ENCODE results near the gene SEMA6D. TPM values are rescaled to one million over a fixed set of nuclear protein-coding genes. Genes with fewer than 3 reads are reported as not detected.

The SEMA6D gene
- total RNA-seq, 1 donor from 2014 or later = 255 TPM

- H3K36me3 Mint-ChIP-seq (ENCODE audit: unreplicated experiment) = no peaks in the 10 kb centered on the region
- TF ChIP-seq CTCF (IDR thresholded peaks at IDR 0.05; ENCODE audit: partially characterized antibody, unreplicated experiment) = no peak
- H3K9me3 Mint-ChIP-seq (ENCODE audit: unreplicated experiment) = peaks cover 1% of the 10 kb centered on the region
- H3K4me1 Mint-ChIP-seq (ENCODE audit: low read depth, unreplicated experiment) = peaks cover 15% of the 10 kb centered on the region
- H3K27ac Mint-ChIP-seq (ENCODE audit: unreplicated experiment) = no peak overlapping the region
- no peak for DNase-seq
- H3K4me3 Mint-ChIP-seq (ENCODE audit: unreplicated experiment) = no peak overlapping the region
- H3K27me3 Mint-ChIP-seq (ENCODE audit: unreplicated experiment) = no peaks in the 10 kb centered on the region
These were observed 74.9 kb downstream of the SEMA6D start for GRCh38 chr15:47792231-47792630.

GRCh38 chr15:47794252-47794914, 77.1 kb downstream of the SEMA6D start:
- peaks cover 14% of the 10 kb centered on the region for H3K4me1 Mint-ChIP-seq (ENCODE audit: low read depth, unreplicated experiment)
- peaks cover 4% of the 10 kb centered on the region for H3K9me3 Mint-ChIP-seq (ENCODE audit: unreplicated experiment)
- H3K27me3 Mint-ChIP-seq (ENCODE audit: unreplicated experiment) = no peaks in the 10 kb centered on the region
- TF ChIP-seq CTCF (IDR thresholded peaks at IDR 0.05; ENCODE audit: partially characterized antibody, unreplicated experiment) = no peak
- no peak overlapping the region for H3K4me3 Mint-ChIP-seq (ENCODE audit: unreplicated experiment)
- DNase-seq = no peak
- no peak overlapping the region for H3K27ac Mint-ChIP-seq (ENCODE audit: unreplicated experiment)
- no peaks in the 10 kb centered on the region for H3K36me3 Mint-ChIP-seq (ENCODE audit: unreplicated experiment)

GRCh38 chr15:47795864-47796263, 78.6 kb downstream of the SEMA6D start:
- TF ChIP-seq CTCF (IDR thresholded peaks at IDR 0.05; ENCODE audit: partially characterized antibody, unreplicated experiment) = no peak
- Mint-ChIP-seq H3K27ac (ENCODE audit: unreplicated experiment) (no peak overlapping the region), H3K9me3 (ENCODE audit: unreplicated experiment) (peaks cover 4% of the 10 kb centered on the region), H3K4me1 (ENCODE audit: low read depth, unreplicated experiment) (peaks cover 14% of the 10 kb centered on the region), H3K4me3 (ENCODE audit: unreplicated experiment) (no peak overlapping the region), H3K27me3 (ENCODE audit: unreplicated experiment) (no peaks in the 10 kb centered on the region), H3K36me3 (ENCODE audit: unreplicated experiment) (no peaks in the 10 kb centered on the region)
- no peak for DNase-seq

GRCh38 chr15:47796339-47796738, 79.0 kb downstream of the SEMA6D start:
- DNase-seq = no peak
- Mint-ChIP-seq H3K36me3 (ENCODE audit: unreplicated experiment) (no peaks in the 10 kb centered on the region), H3K4me3 (ENCODE audit: unreplicated experiment) (no peak overlapping the region), H3K27ac (ENCODE audit: unreplicated experiment) (no peak overlapping the region), H3K27me3 (ENCODE audit: unreplicated experiment) (no peaks in the 10 kb centered on the region), H3K4me1 (ENCODE audit: low read depth, unreplicated experiment) (peaks cover 14% of the 10 kb centered on the region), H3K9me3 (ENCODE audit: unreplicated experiment) (peaks cover 4% of the 10 kb centered on the region)
- no peak for TF ChIP-seq CTCF (IDR thresholded peaks at IDR 0.05; ENCODE audit: partially characterized antibody, unreplicated experiment)

- H3K9me3 Mint-ChIP-seq (ENCODE audit: unreplicated experiment) = peaks cover 4% of the 10 kb centered on the region
- no peaks in the 10 kb centered on the region for H3K27me3 Mint-ChIP-seq (ENCODE audit: unreplicated experiment)
- no peak for DNase-seq
- peaks cover 14% of the 10 kb centered on the region for H3K4me1 Mint-ChIP-seq (ENCODE audit: low read depth, unreplicated experiment)
- peak overlapping the region; percentile 49 for H3K27ac Mint-ChIP-seq (ENCODE audit: unreplicated experiment)
- peak overlapping the region; percentile 41 for H3K4me3 Mint-ChIP-seq (ENCODE audit: unreplicated experiment)
- H3K36me3 Mint-ChIP-seq (ENCODE audit: unreplicated experiment) = no peaks in the 10 kb centered on the region
- TF ChIP-seq CTCF (IDR thresholded peaks at IDR 0.05; ENCODE audit: partially characterized antibody, unreplicated experiment) = no peak
These were observed 79.5 kb downstream of the SEMA6D start for GRCh38 chr15:47796830-47797229.
